ENCODE data around the gene PARVB.

PARVB gene

GRCh38 chr22:44024288-44024921 lies at the start of gene PARVB:
Gene PARVB, plus strand, starts transcription at chr22:44024302. Its CDS starts 38 bp downstream, at chr22:44024340.
- DNase-seq (ENCODE audit: low read depth) = peak; percentile 13

- no peak for DNase-seq (ENCODE audit: low read depth)
Measured at GRCh38 chr22:43975041-43975440, 49.1 kb upstream of the PARVB start.

- DNase-seq (ENCODE audit: low read depth) = no peak
Measured at GRCh38 chr22:43976861-43977795, 47.0 kb upstream of the PARVB start.

- no peak for DNase-seq (ENCODE audit: low read depth)
Measured at GRCh38 chr22:43978558-43978957, 45.5 kb upstream of the PARVB start.

- no peak for DNase-seq (ENCODE audit: low read depth)
Measured at GRCh38 chr22:43980579-43980978, 43.5 kb upstream of the PARVB start.

GRCh38 chr22:43980996-43981395 lies 43.1 kb upstream of the PARVB start:
- DNase-seq (ENCODE audit: low read depth) = no peak

GRCh38 chr22:43983808-43984207 lies 40.3 kb upstream of the PARVB start:
- DNase-seq (ENCODE audit: low read depth) = no peak

- DNase-seq (ENCODE audit: low read depth) = no peak
Measured at GRCh38 chr22:43985532-43985931, 38.6 kb upstream of the PARVB start.

- no peak for DNase-seq (ENCODE audit: low read depth)
Measured at GRCh38 chr22:43988116-43988820, 35.8 kb upstream of the PARVB start.

GRCh38 chr22:43988960-43989359 lies 35.1 kb upstream of the PARVB start:
- DNase-seq (ENCODE audit: low read depth) = no peak

GRCh38 chr22:43990044-43990443 lies 34.1 kb upstream of the PARVB start:
- DNase-seq (ENCODE audit: low read depth) = no peak

GRCh38 chr22:43991316-43992020 lies 32.6 kb upstream of the PARVB start:
- DNase-seq (ENCODE audit: low read depth) = no peak

GRCh38 chr22:43992331-43992821 lies 31.7 kb upstream of the PARVB start:
- DNase-seq (ENCODE audit: low read depth) = no peak

- DNase-seq (ENCODE audit: low read depth) = peak; percentile 28
Measured at GRCh38 chr22:43993072-43993760, 30.9 kb upstream of the PARVB start.

- DNase-seq (ENCODE audit: low read depth) = no peak
Measured at GRCh38 chr22:43994006-43994405, 30.1 kb upstream of the PARVB start.

- no peak for DNase-seq (ENCODE audit: low read depth)
Measured at GRCh38 chr22:43994416-43994815, 29.7 kb upstream of the PARVB start.

- no peak for DNase-seq (ENCODE audit: low read depth)
Measured at GRCh38 chr22:43995057-43995685, 28.9 kb upstream of the PARVB start.

- DNase-seq (ENCODE audit: low read depth) = no peak
Measured at GRCh38 chr22:43995798-43996169, 28.3 kb upstream of the PARVB start.

- peak; percentile 52 for DNase-seq (ENCODE audit: low read depth)
Measured at GRCh38 chr22:43996170-43996980, 27.7 kb upstream of the PARVB start.

- no peak for DNase-seq (ENCODE audit: low read depth)
Measured at GRCh38 chr22:43996981-43997265, 27.2 kb upstream of the PARVB start.

All from stimulated activated CD8-positive, alpha-beta memory T cell treated with anti-CD3 and anti-CD28 coated beads, Interleukin-12 subunit alpha, Interleukin-12 subunit beta, amount 100 ng/mL, for 4 hours (primary cell).